Measurements from ENCODE around the gene CHRM4.

DNA sequence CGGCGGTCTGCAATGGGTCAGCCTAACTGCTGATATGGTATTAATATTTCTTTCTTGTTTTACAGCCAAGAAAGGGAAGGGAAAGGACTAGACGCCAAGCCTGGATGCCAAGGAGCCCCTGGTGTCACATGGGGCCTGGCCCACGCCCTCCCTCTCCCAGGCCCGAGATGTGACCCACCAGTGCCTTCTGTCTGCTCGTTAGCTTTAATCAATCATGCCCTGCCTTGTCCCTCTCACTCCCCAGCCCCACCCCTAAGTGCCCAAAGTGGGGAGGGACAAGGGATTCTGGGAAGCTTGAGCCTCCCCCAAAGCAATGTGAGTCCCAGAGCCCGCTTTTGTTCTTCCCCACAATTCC, 8.2 kb downstream of the CHRM4 start:
- TF ChIP-seq, protein P1, sequence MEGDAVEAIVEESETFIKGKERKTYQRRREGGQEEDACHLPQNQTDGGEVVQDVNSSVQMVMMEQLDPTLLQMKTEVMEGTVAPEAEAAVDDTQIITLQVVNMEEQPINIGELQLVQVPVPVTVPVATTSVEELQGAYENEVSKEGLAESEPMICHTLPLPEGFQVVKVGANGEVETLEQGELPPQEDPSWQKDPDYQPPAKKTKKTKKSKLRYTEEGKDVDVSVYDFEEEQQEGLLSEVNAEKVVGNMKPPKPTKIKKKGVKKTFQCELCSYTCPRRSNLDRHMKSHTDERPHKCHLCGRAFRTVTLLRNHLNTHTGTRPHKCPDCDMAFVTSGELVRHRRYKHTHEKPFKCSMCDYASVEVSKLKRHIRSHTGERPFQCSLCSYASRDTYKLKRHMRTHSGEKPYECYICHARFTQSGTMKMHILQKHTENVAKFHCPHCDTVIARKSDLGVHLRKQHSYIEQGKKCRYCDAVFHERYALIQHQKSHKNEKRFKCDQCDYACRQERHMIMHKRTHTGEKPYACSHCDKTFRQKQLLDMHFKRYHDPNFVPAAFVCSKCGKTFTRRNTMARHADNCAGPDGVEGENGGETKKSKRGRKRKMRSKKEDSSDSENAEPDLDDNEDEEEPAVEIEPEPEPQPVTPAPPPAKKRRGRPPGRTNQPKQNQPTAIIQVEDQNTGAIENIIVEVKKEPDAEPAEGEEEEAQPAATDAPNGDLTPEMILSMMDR (IDR thresholded peaks at IDR 0.05; ENCODE audit: poor library complexity) = no peak
- no peak for TF ChIP-seq EZH2phosphoT487 (IDR thresholded peaks at IDR 0.05; ENCODE audit: low read depth, severe bottlenecking, unreplicated experiment)

All from hepatocyte (in vitro differentiated cells).